Measurements from ENCODE around the gene ABT1.
"Not testable (repeated sequence)": the region's sequence is repeated elsewhere in the genome, so short reads cannot be mapped to it uniquely, and the experiment has no call there.

The ABT1 gene

GRCh38 chr6:26596579-26597388 lies at the start of gene ABT1:
ABT1 (plus strand) TSS chr6:26596953; CDS start chr6:26596983, 30 bp downstream.
- DNase-seq, result peak; percentile 98

GRCh38 chr6:26547363-26547762 lies 49.4 kb upstream of the ABT1 start:
- not testable (repeated sequence) for DNase-seq

GRCh38 chr6:26550250-26550993 lies 46.3 kb upstream of the ABT1 start:
- no peak for DNase-seq

- no peak for DNase-seq
Measured at GRCh38 chr6:26552205-26552604, 44.5 kb upstream of the ABT1 start.

- DNase-seq, result no peak
Measured at GRCh38 chr6:26552640-26553188, 44.0 kb upstream of the ABT1 start.

GRCh38 chr6:26553264-26553634 lies 43.5 kb upstream of the ABT1 start:
- peak; percentile 82 for DNase-seq

GRCh38 chr6:26553635-26554446 lies 42.9 kb upstream of the ABT1 start:
- peak; percentile 83 for DNase-seq

- DNase-seq, result no peak
Measured at GRCh38 chr6:26554447-26554696, 42.4 kb upstream of the ABT1 start.

GRCh38 chr6:26554697-26555504 lies 41.9 kb upstream of the ABT1 start:
- DNase-seq, result no peak

- no peak for DNase-seq
Measured at GRCh38 chr6:26555505-26556262, 41.1 kb upstream of the ABT1 start.

- DNase-seq, result no peak
Measured at GRCh38 chr6:26556263-26557070, 40.3 kb upstream of the ABT1 start.

- no peak for DNase-seq
Measured at GRCh38 chr6:26561533-26562466, 35.0 kb upstream of the ABT1 start.

GRCh38 chr6:26563488-26563887 lies 33.3 kb upstream of the ABT1 start:
- DNase-seq, result no peak

GRCh38 chr6:26568601-26569432 lies 27.9 kb upstream of the ABT1 start:
- DNase-seq, result peak; percentile 93

- DNase-seq, result no peak
Measured at GRCh38 chr6:26569433-26569764, 27.4 kb upstream of the ABT1 start.

- no peak for DNase-seq
Measured at GRCh38 chr6:26570027-26570809, 26.5 kb upstream of the ABT1 start.

GRCh38 chr6:26571592-26572296 lies 25.0 kb upstream of the ABT1 start:
- peak; percentile 54 for DNase-seq

Data from NCI-H1105 (cell line).